Measurements from ENCODE around the gene CDC14A. TPM values are rescaled to one million over a fixed set of nuclear protein-coding genes. Genes with fewer than 3 reads are reported as not detected.

Gene CDC14A
- total RNA-seq, 1 donor from 2014 or later = 25.5 TPM

- intact Hi-C loops (cut with micrococcal nuclease) = no loop called here
Observed at GRCh38 chr1:100567062-100567461, 214.8 kb downstream of the CDC14A start.

Other genes starting within 250 kb of the CDC14A start
- gene SASS6, start 219.6 kb upstream of the CDC14A start, total RNA-seq = 14.5 and 14.6 TPM in 2 replicates
- gene TRMT13, start 219.3 kb upstream of the CDC14A start, total RNA-seq = 22.0 and 22.4 TPM in 2 replicates
- gene LRRC39, start 174.2 kb upstream of the CDC14A start, total RNA-seq = 0.39 and 0.64 TPM in 2 replicates
- gene DBT, start 102.7 kb upstream of the CDC14A start, total RNA-seq = 10.3 and 10.8 TPM in 2 replicates
- gene RTCA, start 86.3 kb upstream of the CDC14A start, total RNA-seq = 49.5 and 51.2 TPM in 2 replicates
- gene GPR88, start 185.6 kb downstream of the CDC14A start, total RNA-seq = 0.11 TPM in 1 of 2 replicates, not detected in the other